ENCODE measurements around the gene SAE1.
A peak's percentile ranks its signal among the peaks of the same experiment; 100 is the strongest.

The SAE1 gene

DNA sequence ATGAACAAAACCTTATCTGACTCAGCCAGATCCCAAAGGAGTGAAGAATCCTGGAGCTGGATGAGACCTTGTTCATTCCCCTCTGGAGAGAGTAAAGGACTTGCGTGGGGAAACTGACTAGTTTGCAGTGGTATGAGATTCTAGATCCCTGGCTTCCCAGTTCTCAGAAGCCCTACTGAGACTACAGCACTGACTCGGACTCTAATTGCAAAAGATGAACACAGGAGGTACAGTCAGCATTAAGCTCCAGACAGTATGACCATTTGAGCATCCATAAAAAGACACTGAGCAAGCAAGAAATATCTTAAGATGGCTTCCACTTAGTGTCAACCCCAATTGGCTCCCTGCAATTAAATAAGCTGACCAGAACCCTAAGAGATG lies 23.8 kb upstream of the SAE1 start:
- DNase-seq (ENCODE audit: low spot score) = no peak

DNA sequence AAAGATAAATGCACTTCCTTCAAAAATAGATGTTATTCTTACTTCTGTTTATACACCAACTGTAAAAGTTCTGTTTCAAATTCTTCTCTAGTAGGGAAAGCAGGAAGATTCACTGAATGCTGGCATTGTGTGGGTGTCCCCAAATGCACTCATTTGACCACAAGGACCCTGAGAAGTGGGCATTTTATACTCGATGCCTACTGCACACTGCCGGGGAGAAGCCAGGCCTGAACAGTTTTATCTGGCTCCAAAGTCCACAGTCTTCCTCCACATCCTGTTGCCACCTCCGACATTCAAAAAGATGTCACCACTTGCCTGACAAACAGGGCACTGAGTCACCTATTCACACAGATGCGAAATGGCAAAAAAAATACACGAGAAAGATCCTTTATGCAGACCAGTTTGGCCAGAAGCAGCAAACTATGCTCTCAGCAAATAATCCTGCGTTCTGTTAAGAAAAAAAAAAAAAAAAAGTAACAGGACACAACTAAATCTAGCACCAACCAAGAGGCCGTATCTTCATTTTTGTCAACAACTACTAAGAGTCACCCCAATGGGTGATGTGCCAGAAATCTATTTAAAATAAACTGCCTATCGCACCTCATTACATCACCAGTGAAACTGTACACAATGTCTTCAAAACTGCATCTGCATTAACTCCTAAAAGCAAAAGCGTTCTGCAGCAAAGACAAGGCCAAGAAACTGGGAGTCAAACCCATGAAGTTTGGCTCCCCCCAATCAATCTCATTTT lies 23.3 kb upstream of the SAE1 start:
- DNase-seq (ENCODE audit: low spot score) = peak; percentile 67

DNA sequence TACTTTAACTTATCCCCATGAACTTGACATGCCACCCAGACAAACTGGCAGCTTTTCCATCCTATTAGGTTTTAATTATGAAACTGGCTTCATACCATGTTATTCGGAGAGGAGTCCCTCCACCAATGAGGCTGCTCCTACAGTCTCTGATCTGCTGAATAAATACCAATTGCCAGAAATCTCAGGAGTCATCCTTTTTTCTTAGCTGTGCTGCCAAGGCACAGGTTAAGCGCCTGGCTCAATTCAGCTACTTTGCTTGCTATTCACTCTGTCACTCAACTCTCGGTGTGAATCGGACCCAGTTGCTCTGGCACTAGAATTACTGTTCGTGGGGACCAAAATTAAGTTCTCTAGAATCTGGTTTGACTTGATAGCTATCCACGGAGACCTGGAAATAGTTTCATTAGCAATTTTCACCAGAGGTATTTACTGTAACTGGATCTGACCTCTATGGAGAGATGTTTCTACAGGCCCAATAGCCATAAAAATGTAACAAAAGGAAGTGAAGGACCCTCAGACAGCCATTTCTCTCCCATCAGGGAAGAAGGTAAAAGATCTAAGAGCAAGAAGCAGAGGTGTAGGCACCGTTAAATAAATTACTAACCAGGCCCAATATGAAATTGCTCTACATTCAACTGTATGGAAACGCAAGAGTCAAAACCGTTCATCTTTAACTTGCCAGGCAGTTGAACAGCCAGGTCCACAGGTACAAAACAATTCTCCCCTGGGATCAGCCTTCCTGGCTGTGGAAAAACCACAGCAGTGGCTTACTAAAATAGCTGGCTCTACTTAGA lies 22.5 kb upstream of the SAE1 start:
- DNase-seq (ENCODE audit: low spot score) = no peak

DNA sequence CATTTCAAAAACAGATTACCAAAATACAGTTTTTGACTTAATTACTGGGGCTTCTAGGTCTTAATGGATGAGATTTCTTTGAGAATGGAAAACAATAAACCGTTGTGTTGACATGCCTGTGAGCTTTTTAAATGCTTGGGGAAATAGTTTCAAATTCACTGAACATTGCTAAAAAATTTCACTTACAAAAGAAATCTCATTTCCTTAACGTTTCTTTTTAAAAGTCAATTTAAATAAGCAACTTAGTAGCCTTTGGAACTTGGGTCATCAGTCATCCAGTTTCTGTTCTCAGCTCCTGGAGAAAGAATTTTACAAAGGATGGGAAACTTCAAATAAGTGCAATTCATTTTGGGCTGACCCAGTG lies 21.5 kb upstream of the SAE1 start:
- no peak for DNase-seq (ENCODE audit: low spot score)

DNA sequence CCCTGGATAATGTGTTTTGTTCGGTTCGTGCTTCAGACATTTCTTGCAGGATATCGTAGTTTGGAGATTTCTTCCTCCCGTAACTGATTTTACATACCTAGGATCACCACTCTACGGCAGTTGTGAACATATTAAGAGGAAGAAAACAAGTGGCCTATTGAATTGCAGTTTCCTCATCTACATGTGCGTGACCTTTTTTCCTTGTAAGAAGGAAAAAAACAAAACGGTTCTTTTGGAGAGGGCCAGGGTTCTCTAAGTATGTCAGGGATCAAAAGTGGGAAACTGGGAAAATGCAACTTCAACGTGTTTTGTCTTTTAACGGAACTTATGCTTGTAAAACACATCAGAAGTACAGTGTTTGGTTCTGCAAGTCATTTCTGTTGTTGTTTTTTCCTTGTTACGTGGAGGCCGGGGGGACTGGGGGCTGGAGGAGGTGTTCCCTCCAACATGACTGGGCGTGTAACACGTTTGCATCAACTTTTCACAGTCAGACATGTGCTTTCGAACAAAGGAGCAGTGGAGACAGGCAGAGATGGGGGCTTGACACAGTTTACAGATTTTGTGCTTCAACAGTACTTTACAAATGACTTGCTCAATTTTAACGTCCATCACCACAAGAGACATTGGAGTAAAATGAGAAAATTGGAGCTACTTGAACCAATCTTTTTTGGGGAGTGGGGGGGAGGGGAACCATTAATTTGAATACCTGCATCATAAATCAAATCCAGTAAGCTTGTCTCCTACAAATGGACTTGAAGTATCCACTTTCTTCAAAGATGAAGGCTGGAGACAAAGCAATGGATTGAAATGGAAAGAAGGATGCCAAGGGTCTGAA lies 20.9 kb upstream of the SAE1 start:
- peak; percentile 58 for DNase-seq (ENCODE audit: low spot score)

DNA sequence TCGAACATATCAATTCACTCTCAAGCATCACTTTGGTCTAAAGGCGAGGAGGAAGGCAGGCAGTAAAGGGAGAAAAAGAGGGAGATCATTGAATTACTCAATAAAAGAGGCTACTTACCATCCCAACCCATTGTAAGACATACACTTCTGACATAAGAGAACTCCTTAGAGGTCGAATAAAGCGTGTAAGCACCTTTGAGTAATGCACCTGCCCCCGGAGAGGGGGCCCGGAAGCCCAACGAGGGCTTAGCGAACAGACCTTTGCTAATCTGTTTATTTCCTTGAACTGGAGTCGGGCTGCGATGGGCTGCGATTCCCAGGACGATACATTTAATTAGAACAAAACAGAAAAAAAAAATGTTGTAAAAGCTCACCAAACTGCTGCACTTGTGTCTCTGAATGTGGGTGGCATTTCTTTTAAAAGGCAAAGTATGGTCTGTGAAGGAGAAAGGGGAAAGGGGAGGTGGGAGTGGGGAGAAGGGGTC lies 20.1 kb upstream of the SAE1 start:
- peak; percentile 72 for DNase-seq (ENCODE audit: low spot score)

DNA sequence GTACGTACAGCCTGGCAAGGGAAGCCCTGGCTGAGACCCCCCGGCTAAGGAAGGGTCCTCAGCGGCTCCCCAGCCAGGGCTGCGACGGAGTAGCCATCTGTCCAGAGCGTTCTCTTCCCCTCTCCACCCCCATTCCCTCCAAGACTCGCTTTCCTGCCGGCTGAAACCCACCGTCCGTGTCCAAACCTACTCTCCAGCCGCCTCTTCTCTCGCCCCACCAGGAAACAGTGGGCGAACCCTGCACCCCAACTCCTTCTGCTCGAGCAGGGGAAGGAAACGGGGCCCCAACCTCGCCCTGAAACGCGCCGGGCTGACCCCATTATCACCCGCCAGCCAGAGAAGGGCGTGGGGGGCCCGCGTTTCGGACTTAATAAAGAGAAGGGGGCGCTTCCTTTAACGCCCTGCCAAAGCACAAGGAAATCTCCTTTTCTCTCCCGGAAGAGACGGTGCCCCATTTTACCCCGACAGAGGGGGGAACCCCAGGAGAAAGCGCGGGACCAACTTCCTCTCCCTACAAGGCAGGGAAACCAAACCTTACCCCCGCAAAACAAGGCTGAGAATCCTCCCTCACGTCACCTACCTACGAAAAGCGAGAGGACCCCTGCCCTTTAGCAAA lies 19.5 kb upstream of the SAE1 start:
- peak; percentile 47 for DNase-seq (ENCODE audit: low spot score)

DNA sequence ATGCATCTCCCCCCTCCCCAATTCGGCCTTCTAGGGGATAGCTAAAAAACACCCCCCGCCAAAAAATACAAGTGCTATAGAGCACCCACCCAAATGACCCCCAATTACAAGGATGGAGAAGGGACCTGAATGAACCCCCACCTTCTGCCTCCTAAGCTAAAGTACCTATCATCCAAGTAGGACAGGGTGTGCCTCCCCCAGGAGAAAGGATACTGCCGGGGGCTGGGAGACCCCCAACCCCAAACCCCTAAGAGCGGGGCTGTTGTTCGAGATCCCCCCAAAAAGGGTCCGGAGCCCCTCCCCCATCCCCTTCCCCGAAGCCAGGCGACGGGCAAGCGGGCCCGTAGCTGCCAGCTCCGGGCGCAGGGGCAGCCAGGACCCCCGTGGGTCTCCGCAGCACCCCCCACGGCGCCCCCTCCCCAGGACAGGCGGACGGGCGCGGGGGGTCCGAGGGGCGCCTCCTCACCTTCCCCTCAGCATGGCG lies 18.9 kb upstream of the SAE1 start:
- no peak for DNase-seq (ENCODE audit: low spot score)

DNA sequence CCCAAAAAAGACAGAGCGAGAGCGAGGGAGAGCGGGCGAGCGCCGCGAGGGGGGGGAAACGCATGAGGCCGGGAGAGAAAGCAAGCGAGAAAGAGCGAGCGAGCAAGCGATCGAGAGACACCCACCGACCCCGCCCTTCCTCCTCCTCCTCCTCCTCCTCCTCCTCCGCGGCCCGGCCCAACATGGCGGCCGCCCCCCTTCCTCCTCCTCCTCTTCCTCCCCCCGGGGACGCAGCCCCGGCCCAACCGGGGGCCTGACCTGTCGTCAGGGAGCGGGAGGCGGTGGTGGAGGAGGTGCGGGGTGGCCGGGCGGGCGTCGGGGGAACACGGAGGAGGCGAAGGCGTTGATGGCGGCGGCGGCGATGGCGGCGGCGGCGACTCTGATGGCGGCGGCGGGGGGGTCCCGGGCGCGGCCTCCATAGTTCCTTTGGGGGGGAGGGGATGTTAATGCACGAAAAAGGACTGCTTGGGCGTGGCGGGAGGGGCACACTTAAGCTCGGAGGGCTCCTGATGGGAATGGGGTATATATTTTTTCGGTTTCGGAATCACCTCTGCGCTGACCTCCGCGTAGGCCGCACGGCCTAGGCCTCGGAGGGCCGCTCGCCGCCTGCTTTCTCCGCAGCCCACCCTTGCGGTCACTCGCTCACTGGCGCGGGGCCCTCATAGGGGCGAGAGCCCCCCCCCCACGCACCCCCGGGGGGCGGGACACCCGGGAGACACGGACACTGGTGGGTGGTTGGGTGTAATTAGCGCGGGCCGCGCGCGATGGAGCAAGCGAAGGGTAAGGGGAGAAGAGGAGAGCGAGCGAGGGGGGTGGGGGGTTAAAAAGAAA lies 18.3 kb upstream of the SAE1 start:
- peak; percentile 90 for DNase-seq (ENCODE audit: low spot score)

DNA sequence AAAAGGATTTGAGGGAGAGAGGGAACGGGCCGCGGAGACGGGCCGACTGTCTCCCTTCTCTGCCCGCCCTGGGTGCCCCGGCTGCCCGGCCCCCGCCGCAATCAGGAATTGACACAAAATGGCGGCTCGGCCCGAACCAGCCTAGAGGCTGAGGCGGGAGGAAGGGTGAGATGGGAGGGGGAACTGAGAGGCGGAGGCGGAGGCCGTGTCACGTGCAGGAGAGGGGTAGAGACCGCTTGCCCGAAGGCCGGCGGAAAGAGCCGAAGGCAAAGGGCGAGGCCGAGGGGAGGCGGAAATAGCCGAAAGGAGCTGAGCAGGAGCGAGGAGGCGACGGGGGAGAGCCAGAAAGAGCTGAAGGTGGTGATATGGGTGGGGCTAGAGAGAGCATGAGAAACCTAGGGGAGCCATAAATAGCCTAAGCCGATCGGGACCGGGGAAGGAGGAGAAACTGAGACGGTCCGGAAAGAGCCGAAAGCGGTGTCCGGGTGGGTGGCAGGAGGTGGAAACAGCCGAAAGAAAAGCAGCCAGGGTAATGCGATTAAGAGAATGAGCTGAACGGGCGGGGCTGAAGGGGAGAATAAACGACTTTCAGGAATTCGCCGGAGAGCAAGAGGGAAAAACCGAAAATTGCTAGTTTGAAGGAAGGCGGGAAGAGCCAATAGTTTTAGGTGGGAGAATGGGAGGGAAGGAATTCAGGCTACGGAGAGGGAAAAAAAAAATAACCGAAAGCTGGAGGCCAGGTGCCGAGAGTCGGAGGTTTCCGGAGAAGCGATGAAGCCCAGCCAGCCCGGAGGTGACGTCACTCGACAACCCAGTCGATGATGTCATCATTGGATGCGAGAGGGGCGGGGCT lies 17.4 kb upstream of the SAE1 start, which contains the start of gene ZC3H4:
Gene ZC3H4 (minus strand): TSS at position 780 of the 853 bp plus-strand sequence. CDS start 1,192 bp downstream, outside the sequence.
- DNase-seq (ENCODE audit: low spot score) = peak; percentile 100

DNA sequence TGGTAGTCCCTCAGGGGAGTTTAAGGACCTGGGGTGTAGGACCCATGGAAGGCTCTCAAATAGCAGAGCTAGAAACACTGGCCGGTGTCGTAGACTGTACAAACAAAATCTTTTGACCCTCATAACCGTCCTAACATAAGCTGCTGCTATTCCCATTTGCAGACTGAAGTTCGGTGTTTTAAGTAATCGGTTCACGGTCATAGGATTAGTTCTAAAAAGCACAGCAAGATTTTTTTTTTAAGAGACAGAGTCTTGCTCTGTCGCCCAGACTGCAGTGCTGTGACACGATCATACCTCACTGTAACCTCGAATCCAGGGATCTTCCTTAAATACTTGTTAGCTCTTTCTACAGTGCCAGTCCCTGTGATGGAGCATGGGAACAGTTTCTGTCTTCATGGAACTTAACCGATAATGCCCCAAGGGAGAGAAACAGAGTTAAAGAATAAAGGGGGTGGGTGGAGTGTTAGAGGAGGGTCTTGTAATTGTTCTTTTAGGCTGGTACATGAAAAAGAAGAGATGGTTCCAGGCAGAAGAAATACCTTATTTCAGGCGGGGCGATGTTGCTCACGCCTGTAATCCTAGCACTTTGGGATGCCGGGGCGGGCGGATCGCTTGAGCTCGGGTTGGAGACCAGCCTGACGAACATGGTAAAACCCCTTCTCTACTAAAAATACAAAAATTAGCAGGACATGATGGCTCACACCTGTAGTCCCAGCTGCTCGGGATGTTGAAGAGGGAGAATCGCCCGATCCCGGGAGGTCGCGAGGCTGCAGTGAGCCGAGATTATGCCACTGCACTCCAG lies 16.6 kb upstream of the SAE1 start:
- no peak for DNase-seq (ENCODE audit: low spot score)

DNA sequence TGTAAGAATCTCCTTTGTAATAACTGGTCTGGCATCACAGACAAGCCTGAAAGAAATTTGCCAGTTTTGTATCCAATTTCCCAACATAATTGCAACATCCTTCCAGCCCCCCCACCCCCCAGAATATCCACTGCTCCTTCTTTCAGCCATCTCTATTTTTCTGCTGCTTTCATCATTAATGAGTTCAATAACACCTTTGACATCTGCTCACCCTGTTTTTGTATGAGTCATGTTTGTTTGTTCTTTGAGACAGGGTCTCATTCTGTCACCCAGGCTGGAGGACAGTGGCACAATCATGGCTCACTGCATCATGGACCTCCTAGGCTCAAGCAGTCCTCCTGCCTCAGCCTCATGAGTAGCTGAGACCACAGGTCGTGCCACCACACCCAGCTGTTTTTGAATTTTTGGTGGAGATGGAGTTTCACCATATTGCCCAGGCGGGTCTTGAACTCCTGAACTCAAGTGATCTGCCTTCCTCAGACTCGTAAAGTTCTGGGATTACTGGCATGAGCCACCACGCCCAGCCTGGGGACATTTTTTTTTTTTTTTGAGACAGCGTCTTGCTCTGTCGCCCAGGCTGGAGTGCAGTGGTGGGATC lies 10.1 kb upstream of the SAE1 start:
- no peak for DNase-seq (ENCODE audit: low spot score)

DNA sequence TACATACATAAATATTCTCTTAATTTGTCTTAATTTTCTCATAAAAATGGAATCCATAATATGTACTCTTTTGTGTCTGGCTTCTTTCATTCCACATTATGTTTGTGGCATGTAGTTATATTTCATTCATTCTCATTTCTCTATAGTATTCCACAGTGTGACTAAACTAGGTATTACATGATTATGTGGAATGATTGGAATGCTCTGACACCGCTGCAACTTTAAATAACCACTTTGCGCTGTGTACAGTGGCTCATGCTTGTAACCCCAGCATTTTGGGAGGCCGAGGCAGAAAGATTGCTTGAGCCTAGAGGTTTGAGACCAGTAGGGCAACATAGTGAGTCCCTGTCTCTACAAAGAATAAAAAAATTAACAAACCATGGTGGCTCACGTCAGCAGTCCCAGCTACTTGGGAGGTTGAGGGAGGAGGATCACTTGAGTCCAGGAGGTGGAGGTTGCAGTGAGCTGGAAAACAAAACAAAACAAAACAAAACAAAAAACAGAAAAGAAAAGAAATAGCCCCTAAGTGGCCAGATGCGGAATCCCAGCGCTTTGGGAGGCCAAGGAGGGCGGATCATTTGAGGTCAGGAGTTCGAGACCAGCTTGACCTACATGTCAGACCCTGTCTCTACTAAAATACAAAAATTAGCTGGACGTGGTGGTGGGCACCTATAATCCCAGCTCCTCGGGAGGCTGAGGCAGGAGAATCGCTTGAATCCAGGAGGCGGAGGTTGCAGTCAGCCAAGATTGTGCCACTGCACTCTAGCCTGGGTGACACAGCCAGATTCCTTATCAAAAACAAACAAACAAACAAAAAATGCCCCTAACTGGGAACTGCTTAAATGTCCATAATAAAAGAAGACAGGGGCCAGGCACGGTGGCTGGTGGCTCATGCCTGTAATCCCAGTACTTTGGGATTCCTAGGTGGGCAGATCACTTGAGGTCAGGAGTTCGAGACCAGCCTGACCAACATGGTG lies 8.0 kb upstream of the SAE1 start:
- no peak for DNase-seq (ENCODE audit: low spot score)

DNA sequence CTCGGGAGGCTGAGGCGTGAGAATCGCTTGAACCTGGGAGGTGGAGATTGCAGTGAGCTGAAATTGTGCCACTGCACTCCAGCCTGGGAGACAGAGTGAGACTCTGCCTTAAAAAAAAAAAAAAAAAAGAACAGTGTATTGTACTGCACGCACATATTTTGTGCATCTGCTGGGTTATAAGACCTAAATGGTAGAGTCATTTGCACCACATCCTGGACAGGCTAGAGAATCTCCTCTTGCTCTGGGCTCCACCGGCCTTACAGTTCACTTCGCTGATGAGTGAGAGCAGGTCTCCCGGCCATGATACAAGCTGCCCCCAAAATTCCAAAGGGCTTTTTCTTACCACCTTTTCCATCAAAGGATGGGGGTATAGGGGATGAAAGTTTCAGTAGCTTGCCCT lies 7.2 kb upstream of the SAE1 start:
- no peak for DNase-seq (ENCODE audit: low spot score)

DNA sequence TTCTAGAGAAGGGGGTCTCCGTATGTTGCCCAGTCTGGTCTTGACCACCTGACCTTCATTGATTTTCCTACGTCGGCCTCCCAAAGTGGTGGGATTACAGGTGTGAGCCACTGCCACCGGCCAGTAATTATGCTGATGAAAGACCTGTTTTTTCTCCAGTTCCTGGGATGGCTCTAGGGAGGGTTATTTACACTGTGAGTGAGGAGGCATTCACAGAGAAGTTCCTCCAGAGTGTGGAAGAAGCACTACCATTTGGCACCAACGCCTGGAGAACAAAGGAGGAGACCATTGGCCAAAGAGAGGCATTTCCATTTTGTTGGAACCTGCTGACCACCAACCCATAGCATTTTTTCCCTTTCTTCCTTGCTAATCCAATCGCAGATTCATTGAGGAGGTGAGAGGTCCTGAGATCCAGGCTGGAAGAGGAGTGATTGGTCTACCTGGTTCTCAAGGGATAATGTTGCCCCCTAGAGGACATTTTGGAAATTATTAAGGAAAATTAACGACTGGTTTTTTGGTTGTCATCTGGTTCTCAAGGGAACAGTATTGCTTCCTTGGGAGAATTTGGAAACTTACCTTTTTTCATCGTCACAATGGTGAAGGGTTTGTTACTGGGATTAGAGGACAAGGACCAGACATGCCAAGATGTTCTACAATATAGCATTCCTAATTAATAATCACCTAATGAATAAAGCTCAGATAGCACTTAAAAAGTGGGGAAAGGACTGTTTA lies 5.5 kb upstream of the SAE1 start:
- peak; percentile 72 for DNase-seq (ENCODE audit: low spot score)

DNA sequence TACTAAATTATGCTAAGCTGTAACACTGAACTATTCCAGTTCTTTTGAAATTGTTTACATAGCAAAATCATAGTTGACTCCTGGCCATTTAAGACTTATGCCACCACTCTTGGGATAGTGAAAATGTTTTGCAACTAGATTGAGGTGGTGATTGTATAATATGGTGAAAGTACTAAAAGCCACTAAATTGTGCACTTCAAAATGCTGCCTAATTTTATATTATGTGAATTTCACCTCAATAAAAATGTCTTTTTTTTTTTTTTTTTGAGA lies 5.0 kb upstream of the SAE1 start:
- DNase-seq (ENCODE audit: low spot score) = no peak

DNA sequence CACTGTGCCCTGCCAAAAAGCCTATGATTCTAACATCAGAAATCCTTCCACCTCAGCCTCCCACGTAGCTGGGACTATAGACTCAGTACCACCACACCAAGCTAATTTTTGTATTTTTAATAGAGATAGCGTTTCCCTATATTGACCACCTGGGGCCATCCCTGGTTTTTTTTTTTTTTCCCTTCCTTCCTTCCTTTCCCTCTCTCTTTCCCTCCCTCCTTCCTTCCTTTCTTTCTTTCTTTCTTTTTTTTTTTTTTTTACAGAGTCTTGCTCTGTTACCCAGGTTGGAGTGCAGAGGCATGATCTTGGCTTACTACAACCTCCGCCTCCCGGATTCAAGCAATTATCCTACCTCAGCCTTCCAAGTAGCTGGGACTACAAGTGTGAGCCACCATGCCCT lies 1.1 kb upstream of the SAE1 start:
- no peak for DNase-seq (ENCODE audit: low spot score)

Measured in CD4-positive, alpha-beta T cell treated with Interleukin-15 for 4 hours (primary cell).